ENCODE results near the gene BCL6. TPM values are rescaled to one million over a fixed set of nuclear protein-coding genes. Genes with fewer than 3 reads are reported as not detected.

BCL6 gene
- total RNA-seq (2014; rRNA removed; shearing (Covaris generic)): 5.8 and 9.0 TPM in 2 replicates

GRCh38 chr3:187745201-187746058, at the start of gene BCL6:
Gene BCL6, minus strand, starts transcription at chr3:187745468. Its CDS starts 11,775 bp downstream, at chr3:187733693.
- DNase-seq (ENCODE audit: low spot score): peak; percentile 99

GRCh38 chr3:187794731-187795130, 49.5 kb upstream of the BCL6 start:
- no peak for DNase-seq (ENCODE audit: low spot score)

GRCh38 chr3:187793618-187794017, 48.4 kb upstream of the BCL6 start:
- DNase-seq (ENCODE audit: low spot score): no peak

GRCh38 chr3:187792521-187792920, 47.3 kb upstream of the BCL6 start:
- DNase-seq (ENCODE audit: low spot score): no peak

GRCh38 chr3:187789872-187790271, 44.6 kb upstream of the BCL6 start:
- no peak for DNase-seq (ENCODE audit: low spot score)

- DNase-seq (ENCODE audit: low spot score): no peak
Observed at GRCh38 chr3:187788984-187789857, 44.0 kb upstream of the BCL6 start.

- peak; percentile 94 for DNase-seq (ENCODE audit: low spot score)
Observed at GRCh38 chr3:187783098-187783497, 37.8 kb upstream of the BCL6 start.

GRCh38 chr3:187782006-187782405, 36.7 kb upstream of the BCL6 start:
- DNase-seq (ENCODE audit: low spot score): no peak

GRCh38 chr3:187781001-187781400, 35.7 kb upstream of the BCL6 start:
- no peak for DNase-seq (ENCODE audit: low spot score)

- no peak for DNase-seq (ENCODE audit: low spot score)
Observed at GRCh38 chr3:187778726-187779125, 33.5 kb upstream of the BCL6 start.

- DNase-seq (ENCODE audit: low spot score): peak; percentile 25
Observed at GRCh38 chr3:187777331-187777941, 32.2 kb upstream of the BCL6 start.

- no peak for DNase-seq (ENCODE audit: low spot score)
Observed at GRCh38 chr3:187775549-187775948, 30.3 kb upstream of the BCL6 start.

GRCh38 chr3:187774185-187774789, 29.0 kb upstream of the BCL6 start:
- DNase-seq (ENCODE audit: low spot score): no peak

GRCh38 chr3:187773233-187774184, 28.2 kb upstream of the BCL6 start:
- DNase-seq (ENCODE audit: low spot score): no peak

- DNase-seq (ENCODE audit: low spot score): no peak
Observed at GRCh38 chr3:187770224-187770623, 25.0 kb upstream of the BCL6 start.

GRCh38 chr3:187769771-187770170, 24.5 kb upstream of the BCL6 start:
- DNase-seq (ENCODE audit: low spot score): no peak

GRCh38 chr3:187767266-187768012, 22.2 kb upstream of the BCL6 start:
- DNase-seq (ENCODE audit: low spot score): no peak

- no peak for DNase-seq (ENCODE audit: low spot score)
Observed at GRCh38 chr3:187765342-187765741, 20.1 kb upstream of the BCL6 start.

- DNase-seq (ENCODE audit: low spot score): no peak
Observed at GRCh38 chr3:187763850-187764648, 18.8 kb upstream of the BCL6 start.

Data from H4 (cell line).